GM12875 (cell line): ENCODE data around the gene KCNG4.

Experiments
- H3K4me3 ChIP-seq: one replicate; pipeline ENCODE4 v1.5.1; 2011; ENCODE audit warnings: low read depth, low read length, control low read depth
- CTCF ChIP-seq: IDR thresholded peaks from 2 replicates; pipeline ENCODE4 v1.5.1; 2011; ENCODE audit warnings: low read depth, mild to moderate bottlenecking, control low read depth, inconsistent platforms, low read length, moderate library complexity, borderline replicate concordance; ENCODE audit not compliant: insufficient read depth

KCNG4 gene

DNA sequence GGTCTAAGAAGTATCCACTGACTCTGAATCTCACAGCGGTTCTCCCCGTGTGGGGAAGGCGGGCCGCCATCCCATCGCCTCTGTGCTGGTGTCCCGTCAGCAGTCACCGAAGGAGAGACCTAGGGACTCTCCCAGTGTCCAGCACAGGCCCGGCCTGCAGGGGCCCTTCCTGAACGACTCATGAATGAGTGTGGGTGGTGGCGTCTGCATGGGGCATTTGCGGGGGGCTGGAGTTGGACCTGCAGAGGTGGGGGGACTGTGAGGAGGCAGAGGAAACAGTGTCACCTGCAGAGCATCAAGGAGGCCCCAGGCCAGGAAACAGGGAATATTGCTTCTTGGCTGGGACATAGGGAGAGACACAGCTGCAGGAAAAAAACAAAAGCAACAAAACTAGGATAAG lies 10.3 kb downstream of the KCNG4 start:
- TF ChIP-seq CTCF, result no peak
- H3K4me3 ChIP-seq, result no peak overlapping the region

DNA sequence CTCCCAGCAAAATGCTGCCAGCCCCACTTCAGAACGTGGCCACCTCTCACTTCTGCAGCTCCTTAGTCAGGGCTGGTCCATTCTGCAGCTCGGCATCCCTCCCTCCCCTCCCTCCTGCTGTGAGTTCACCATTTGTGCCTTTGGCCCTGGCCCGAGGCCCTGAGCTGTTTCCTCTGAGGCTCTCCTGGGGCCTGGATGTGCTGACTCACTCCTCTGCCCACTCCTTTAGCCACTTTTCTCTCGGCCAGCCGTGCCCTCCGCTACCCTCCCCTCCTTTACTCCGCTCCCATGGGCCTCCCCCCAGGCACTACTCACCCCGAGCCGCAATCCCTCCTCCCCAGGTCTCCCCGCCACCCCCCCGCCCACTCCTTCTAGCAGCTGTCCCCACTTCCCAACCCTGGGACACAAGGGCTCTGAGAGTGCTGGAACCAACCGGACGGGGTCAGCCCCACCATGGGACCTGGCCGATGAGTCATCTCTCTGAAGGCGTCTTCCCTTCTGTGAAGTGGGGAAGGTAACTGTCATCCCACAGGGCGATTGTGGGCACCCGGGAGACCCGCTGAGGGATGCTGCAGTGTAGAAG lies 11.5 kb downstream of the KCNG4 start:
- H3K4me3 ChIP-seq, result no peak overlapping the region
- TF ChIP-seq CTCF, result no peak

DNA sequence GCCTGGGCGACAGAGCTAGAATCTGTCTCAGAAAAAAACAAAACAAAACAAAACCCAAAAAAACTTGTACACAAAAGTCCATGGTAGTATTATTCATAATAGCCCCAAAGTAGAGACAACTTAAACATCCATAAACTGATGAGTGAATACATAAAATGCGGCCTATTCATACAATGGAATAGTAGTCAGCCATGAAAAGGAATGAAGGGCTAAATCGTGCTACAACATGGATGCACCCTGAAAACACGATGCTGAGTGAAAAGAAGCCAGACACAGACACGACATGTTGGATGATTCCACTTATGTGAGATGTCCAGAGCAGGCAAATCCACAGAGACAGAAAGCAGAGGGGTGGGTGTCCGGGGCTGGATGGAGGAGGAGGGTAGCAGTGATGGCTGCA lies 12.3 kb downstream of the KCNG4 start:
- H3K4me3 ChIP-seq, result no peak overlapping the region
- no peak for TF ChIP-seq CTCF

- no peak overlapping the region for H3K4me3 ChIP-seq
- TF ChIP-seq CTCF, result no peak
Measured at GRCh38 chr16:84226026-84226425, 13.8 kb downstream of the KCNG4 start.

- no peak for TF ChIP-seq CTCF
- H3K4me3 ChIP-seq, result no peak overlapping the region
Measured at GRCh38 chr16:84225571-84225970, 14.2 kb downstream of the KCNG4 start.

DNA sequence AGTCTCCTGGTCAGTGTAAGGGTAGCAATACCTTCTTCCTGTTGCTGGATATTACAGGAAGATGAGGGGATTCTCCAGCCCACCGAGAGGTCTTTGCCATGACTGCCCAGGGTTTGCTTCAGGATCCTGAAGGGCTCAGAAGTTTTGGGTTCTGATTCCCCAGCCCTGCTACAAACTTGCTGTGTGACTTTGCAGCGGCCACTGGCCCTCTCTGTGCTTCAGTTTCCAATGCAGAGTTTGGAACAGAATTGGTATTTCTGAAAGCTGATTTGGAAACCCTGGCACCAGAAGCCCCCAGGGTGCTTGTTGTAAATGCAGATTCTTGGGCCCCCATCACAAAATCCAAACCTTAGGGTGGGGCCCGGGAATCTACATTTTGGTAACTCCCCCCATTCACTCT lies 14.7 kb downstream of the KCNG4 start:
- no peak for TF ChIP-seq CTCF
- no peak overlapping the region for H3K4me3 ChIP-seq

DNA sequence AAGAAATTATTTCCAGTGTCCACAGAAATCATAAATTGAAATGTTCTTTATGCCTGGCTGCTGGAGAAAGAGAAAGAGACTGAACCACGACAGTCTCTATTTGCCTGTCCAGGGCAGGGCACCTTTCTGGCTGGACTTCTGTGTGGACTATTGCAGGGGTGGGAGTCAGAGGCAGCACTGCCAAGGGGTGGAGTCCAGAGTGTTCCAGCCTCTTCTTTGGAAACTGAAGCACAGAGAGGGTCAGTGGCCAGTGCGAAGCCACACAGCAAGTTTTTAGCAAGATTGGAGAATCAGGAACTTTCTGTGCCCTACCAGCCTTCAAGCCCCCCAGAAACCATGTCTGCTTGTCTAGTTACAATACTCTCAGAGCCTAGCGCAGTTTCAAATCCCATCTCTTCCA lies 15.3 kb downstream of the KCNG4 start:
- H3K4me3 ChIP-seq, result no peak overlapping the region
- no peak for TF ChIP-seq CTCF
